Activated B cell treated with CpG ODN at 0.5 μM for 24 hours (primary cell): ENCODE results near the gene USP24. TPM values are rescaled to one million over a fixed set of nuclear protein-coding genes. Genes with fewer than 3 reads are reported as not detected.
"Not testable (repeated sequence)": the region's sequence is repeated elsewhere in the genome, so short reads cannot be mapped to it uniquely, and the experiment has no call there.

Experiments used
- ATAC-seq: fragments of 200-7000 bp; cut with Tn5 transposase; one replicate; pipeline ENCODE4 v1.10.0; 2021; ENCODE audit warnings: low read depth, mild to moderate bottlenecking, moderate library complexity
- CTCF ChIA-PET: fragments of 350-600 bp; sonication (Branson Sonifier 250); formaldehyde crosslinking; loops from one replicate; lab custom pipeline; 2021; ENCODE audit warnings: antibody characterized with exemption; lab: Charles Lee
- POLR2A ChIA-PET: fragments of 350-600 bp; sonication (Branson Sonifier 250); formaldehyde crosslinking; loops from one replicate; lab custom pipeline; 2021; ENCODE audit warnings: antibody characterized with exemption; lab: Charles Lee
- DNase-seq: peaks from one replicate; pipeline ENCODE4 v3.0.0; 2022
- H3K27ac Mint-ChIP-seq: one replicate; pipeline ENCODE4 v1.8.0; 2020; ENCODE audit warnings: mixed read lengths
- H3K27me3 Mint-ChIP-seq: one replicate; pipeline ENCODE4 v1.8.0; 2021; ENCODE audit warnings: mixed read lengths
- H3K36me3 Mint-ChIP-seq: one replicate; pipeline ENCODE4 v1.8.0; 2021; ENCODE audit warnings: low read depth, mixed read lengths
- H3K4me1 Mint-ChIP-seq: one replicate; pipeline ENCODE4 v1.8.0; 2021; ENCODE audit warnings: mixed read lengths
- H3K4me3 Mint-ChIP-seq: one replicate; pipeline ENCODE4 v1.8.0; 2020; ENCODE audit warnings: mild to moderate bottlenecking, mixed read lengths
- H3K9me3 Mint-ChIP-seq: one replicate; pipeline ENCODE4 v1.8.0; 2020; ENCODE audit warnings: mixed read lengths
- intact Hi-C: fragments of 100-400 bp; cut with micrococcal nuclease; formaldehyde crosslinking; loops from one replicate; pipeline ENCODE4 v1.15.1; 2024
- total RNA-seq: library from RNA; stranded (reverse); gene quantifications from 2 replicates; pipeline ENCODE4 v1.2.3, GENCODE V29; 2022
- TF ChIP-seq, protein P1 (sequence below): fragments of 200-600 bp; IDR thresholded peaks from one replicate; pipeline ENCODE4 v1.8.0; 2022; ENCODE audit warnings: antibody characterized with exemption, mild to moderate bottlenecking

USP24 gene
- total RNA-seq, 1 donor from 2014 or later, result 91.4 TPM

DNA sequence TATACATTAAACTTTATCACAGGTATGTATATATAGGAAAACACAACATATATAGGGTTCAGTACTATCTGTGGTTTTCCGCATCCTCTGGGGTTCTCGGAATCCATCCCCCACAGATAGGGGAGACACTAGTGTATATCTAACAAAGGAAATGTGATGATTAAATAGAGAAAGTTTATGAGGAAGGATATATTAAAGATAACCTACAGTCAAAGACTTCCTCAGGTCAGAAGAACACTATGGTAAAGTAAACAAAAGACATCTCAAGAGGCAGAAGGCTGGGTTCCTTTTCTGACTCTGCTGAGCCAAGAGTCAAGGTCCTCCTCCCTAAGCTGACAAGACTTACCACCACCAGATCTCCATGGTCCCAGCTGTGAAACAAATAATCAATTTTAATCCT is 12.1 kb downstream of the USP24 start:
- peaks cover 64% of the 10 kb centered on the region for H3K4me1 Mint-ChIP-seq
- ChIA-PET CTCF (no interaction called here), POLR2A (interaction anchor here (1.2 kb wide), 1 partner anchor 10 kb away, joined by 5 read pairs; no protein-coding TSS in a partner anchor)
- H3K27ac Mint-ChIP-seq, result no peak overlapping the region
- H3K4me3 Mint-ChIP-seq, result no peak overlapping the region
- peaks cover 56% of the 10 kb centered on the region for H3K36me3 Mint-ChIP-seq
- TF ChIP-seq, protein P1, sequence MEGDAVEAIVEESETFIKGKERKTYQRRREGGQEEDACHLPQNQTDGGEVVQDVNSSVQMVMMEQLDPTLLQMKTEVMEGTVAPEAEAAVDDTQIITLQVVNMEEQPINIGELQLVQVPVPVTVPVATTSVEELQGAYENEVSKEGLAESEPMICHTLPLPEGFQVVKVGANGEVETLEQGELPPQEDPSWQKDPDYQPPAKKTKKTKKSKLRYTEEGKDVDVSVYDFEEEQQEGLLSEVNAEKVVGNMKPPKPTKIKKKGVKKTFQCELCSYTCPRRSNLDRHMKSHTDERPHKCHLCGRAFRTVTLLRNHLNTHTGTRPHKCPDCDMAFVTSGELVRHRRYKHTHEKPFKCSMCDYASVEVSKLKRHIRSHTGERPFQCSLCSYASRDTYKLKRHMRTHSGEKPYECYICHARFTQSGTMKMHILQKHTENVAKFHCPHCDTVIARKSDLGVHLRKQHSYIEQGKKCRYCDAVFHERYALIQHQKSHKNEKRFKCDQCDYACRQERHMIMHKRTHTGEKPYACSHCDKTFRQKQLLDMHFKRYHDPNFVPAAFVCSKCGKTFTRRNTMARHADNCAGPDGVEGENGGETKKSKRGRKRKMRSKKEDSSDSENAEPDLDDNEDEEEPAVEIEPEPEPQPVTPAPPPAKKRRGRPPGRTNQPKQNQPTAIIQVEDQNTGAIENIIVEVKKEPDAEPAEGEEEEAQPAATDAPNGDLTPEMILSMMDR, result no peak
- no peaks in the 10 kb centered on the region for H3K27me3 Mint-ChIP-seq
- intact Hi-C loops, result no loop called here
- ATAC-seq (no peak), DNase-seq (no peak)
- H3K9me3 Mint-ChIP-seq, result no peaks in the 10 kb centered on the region

DNA sequence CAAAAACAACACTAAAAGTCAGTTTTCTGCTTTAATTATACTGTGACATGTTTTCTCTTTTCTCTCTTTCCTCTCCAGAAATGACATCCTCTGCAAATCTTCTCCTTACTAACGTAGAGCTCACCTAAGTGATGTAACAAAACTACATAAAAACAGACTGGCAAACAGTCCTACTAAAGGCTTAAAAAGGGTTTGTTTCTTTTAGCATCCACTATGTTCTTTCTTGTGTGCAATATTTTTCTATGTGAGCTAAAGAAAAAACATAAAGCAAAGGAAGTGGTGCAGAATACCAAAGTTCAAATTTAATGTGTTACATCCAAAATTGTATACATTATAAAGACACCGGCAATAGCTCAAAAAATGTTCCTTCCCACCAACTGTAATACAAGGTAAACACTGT is 14.5 kb downstream of the USP24 start:
- intact Hi-C loops, result no loop called here
- Mint-ChIP-seq H3K27ac (no peak overlapping the region), H3K4me3 (no peak overlapping the region), H3K27me3 (no peaks in the 10 kb centered on the region), H3K4me1 (peaks cover 68% of the 10 kb centered on the region), H3K9me3 (no peaks in the 10 kb centered on the region), H3K36me3 (peaks cover 56% of the 10 kb centered on the region)
- ChIA-PET CTCF (no interaction called here), POLR2A (interaction anchor here (1.9 kb wide), 1 partner anchor 15 kb away, joined by 5 read pairs; the partner anchor contains the start of gene USP24)
- ATAC-seq (no peak), DNase-seq (no peak)
- TF ChIP-seq, protein P1, result no peak

DNA sequence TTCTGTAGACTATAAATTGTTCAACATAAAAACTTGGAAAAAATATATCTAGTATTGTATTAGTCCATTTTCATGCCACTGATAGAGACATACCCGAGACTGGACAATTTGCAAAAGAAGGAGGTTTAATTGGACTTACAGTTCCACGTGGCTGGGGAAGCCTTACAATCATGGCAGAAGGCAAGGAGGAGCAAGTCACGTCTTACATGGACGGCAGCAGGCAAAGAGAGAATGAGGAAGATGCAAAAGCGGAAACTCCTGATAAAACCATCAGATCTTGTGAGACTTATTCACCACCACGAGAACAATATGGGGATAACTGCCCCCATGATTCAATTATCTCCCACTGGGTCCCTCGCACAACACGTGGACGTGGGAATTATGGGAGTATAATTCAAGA is 15.4 kb downstream of the USP24 start:
- not testable (repeated sequence) for ATAC-seq

GRCh38 chr1:55198044-55198443 is 17.1 kb downstream of the USP24 start:
- CTCF ChIA-PET, result no interaction called here
- ATAC-seq, result no peak
- intact Hi-C loops, result loop anchor here (2.0 kb wide), 1 partner anchor 15 kb away; no protein-coding TSS in a partner anchor
- Mint-ChIP-seq H3K4me3 (no peak overlapping the region), H3K4me1 (peaks cover 70% of the 10 kb centered on the region), H3K9me3 (no peaks in the 10 kb centered on the region), H3K27ac (no peak overlapping the region), H3K36me3 (peaks cover 58% of the 10 kb centered on the region), H3K27me3 (no peaks in the 10 kb centered on the region)
- POLR2A ChIA-PET, result interaction anchor here (0.8 kb wide), 1 partner anchor 11 kb away, joined by 3 read pairs; no protein-coding TSS in a partner anchor
- TF ChIP-seq, protein P1, result no peak
- no peak for DNase-seq

More for the DNA sequence above, 15.4 kb downstream of the USP24 start:
- H3K4me3 Mint-ChIP-seq, DNase-seq, H3K27me3 Mint-ChIP-seq, H3K9me3 Mint-ChIP-seq, H3K27ac Mint-ChIP-seq, CTCF ChIA-PET: not testable (repeated sequence)
- intact Hi-C loops, result loop anchor here (2.0 kb wide), 1 partner anchor 13 kb away; no protein-coding TSS in a partner anchor
- peaks cover 72% of the 10 kb centered on the region for H3K4me1 Mint-ChIP-seq
- POLR2A ChIA-PET, result interaction anchor here (1.9 kb wide), 1 partner anchor 16 kb away, joined by 5 read pairs; the partner anchor contains the start of gene USP24
- H3K36me3 Mint-ChIP-seq, result peaks cover 58% of the 10 kb centered on the region

GRCh38 chr1:55197099-55197498 is 18.1 kb downstream of the USP24 start:
- Mint-ChIP-seq H3K27ac (peak overlapping the region; percentile 47), H3K27me3 (no peaks in the 10 kb centered on the region), H3K9me3 (no peaks in the 10 kb centered on the region), H3K4me1 (peaks cover 68% of the 10 kb centered on the region), H3K36me3 (peaks cover 54% of the 10 kb centered on the region), H3K4me3 (no peak overlapping the region)
- ATAC-seq (no peak), DNase-seq (no peak)
- TF ChIP-seq, protein P1, result no peak
- intact Hi-C loops, result no loop called here
- POLR2A ChIA-PET, result interaction anchor here (0.8 kb wide), 1 partner anchor 12 kb away, joined by 3 read pairs; no protein-coding TSS in a partner anchor
- CTCF ChIA-PET, result interaction anchor here (0.7 kb wide), 1 partner anchor 81 kb away, joined by 3 read pairs; no protein-coding TSS in a partner anchor
